Endodermal cell (in vitro differentiated cells): ENCODE data around the gene VPS39. TPM values are rescaled to one million over a fixed set of nuclear protein-coding genes. Genes with fewer than 3 reads are reported as not detected.
"Not testable (repeated sequence)": the region's sequence is repeated elsewhere in the genome, so short reads cannot be mapped to it uniquely, and the experiment has no call there.

Experiments used
- DNase-seq: peaks from one replicate; pipeline ENCODE4 v3.0.0-alpha.2; 2017
- H3K27ac ChIP-seq: 2 replicates; pipeline ENCODE4 v1.5.1; 2013; ENCODE audit warnings: mild to moderate bottlenecking, low read depth, low read length, moderate library complexity
- H3K27me3 ChIP-seq: 2 replicates; pipeline ENCODE4 v1.6.1; 2013; ENCODE audit warnings: mild to moderate bottlenecking, low read length, moderate library complexity; ENCODE audit not compliant: insufficient read depth, control insufficient read depth, poor library complexity, severe bottlenecking
- H3K36me3 ChIP-seq: 2 replicates; pipeline ENCODE4 v1.7.0; 2013; ENCODE audit warnings: mild to moderate bottlenecking, low read length, moderate library complexity; ENCODE audit not compliant: control insufficient read depth, insufficient read depth
- H3K4me1 ChIP-seq: one replicate; pipeline ENCODE4 v1.7.0; 2013; ENCODE audit warnings: low read length; ENCODE audit not compliant: control insufficient read depth, insufficient read depth
- H3K4me3 ChIP-seq: 2 replicates; pipeline ENCODE4 v1.5.1; 2013; ENCODE audit warnings: mild to moderate bottlenecking, low read length, moderate library complexity
- H3K9ac ChIP-seq: 2 replicates; pipeline ENCODE4 v1.6.1; 2013; ENCODE audit warnings: mild to moderate bottlenecking, low read length, moderate library complexity; ENCODE audit not compliant: poor library complexity, severe bottlenecking; ENCODE audit errors: extremely low read depth
- H3K9me3 ChIP-seq: 2 replicates; pipeline ENCODE4 v1.6.1; 2013; ENCODE audit warnings: mild to moderate bottlenecking, low read length, moderate library complexity; ENCODE audit not compliant: control insufficient read depth
- H3K27ac Mint-ChIP-seq: 2 replicates; pipeline ENCODE4 v1.8.0; 2020; ENCODE audit warnings: mixed read lengths
- H3K27me3 Mint-ChIP-seq: 2 replicates; pipeline ENCODE4 v1.8.0; 2021; ENCODE audit warnings: mild to moderate bottlenecking, mixed read lengths; ENCODE audit not compliant: insufficient read depth
- H3K36me3 Mint-ChIP-seq: 2 replicates; pipeline ENCODE4 v1.8.0; 2020; ENCODE audit warnings: low read depth, mixed read lengths
- H3K4me1 Mint-ChIP-seq: 2 replicates; pipeline ENCODE4 v1.8.0; 2020; ENCODE audit warnings: mixed read lengths
- H3K4me3 Mint-ChIP-seq: 2 replicates; pipeline ENCODE4 v1.8.0; 2020; ENCODE audit warnings: mild to moderate bottlenecking, moderate library complexity, mixed read lengths
- H3K9me3 Mint-ChIP-seq: 2 replicates; pipeline ENCODE4 v1.8.0; 2020; ENCODE audit warnings: mild to moderate bottlenecking, mixed read lengths
- WGBS, 2 experiments: methylation state at CpG; one replicate each; pipeline versions ENCODE4 v1.1.5 to v1.1.7; 2013; ENCODE audit warnings: missing lambda C conversion rate in 2 of 2, mixed read lengths in 1 of 2; ENCODE audit not compliant: insufficient coverage in 1 of 2, insufficient read length in 1 of 2; 5-methylcytosine and 5-hydroxymethylcytosine counted together
- total RNA-seq, 2 donors: library from RNA; stranded (reverse); fragmentation: NEBNext Ultra II Directional in 1 of 2; extraction: Animal tissue kit (Norgen Biotek cat#: 25700) in 1 of 2; gene quantifications; 2 replicates in 1 of 2; 3 replicates in 1 of 2; pipeline ENCODE4 v1.2.1, GENCODE V29; 2021
- TF ChIP-seq, protein P1 (sequence below): fragments of 200-600 bp; sonication (generic); conservative IDR thresholded peaks from 2 replicates; pipeline ENCODE4 v1.5.0; 2021; ENCODE audit warnings: antibody characterized with exemption, mild to moderate bottlenecking

Gene VPS39
- total RNA-seq, 2 donors from 2014 or later, result 60.4 to 69.8 TPM

DNA sequence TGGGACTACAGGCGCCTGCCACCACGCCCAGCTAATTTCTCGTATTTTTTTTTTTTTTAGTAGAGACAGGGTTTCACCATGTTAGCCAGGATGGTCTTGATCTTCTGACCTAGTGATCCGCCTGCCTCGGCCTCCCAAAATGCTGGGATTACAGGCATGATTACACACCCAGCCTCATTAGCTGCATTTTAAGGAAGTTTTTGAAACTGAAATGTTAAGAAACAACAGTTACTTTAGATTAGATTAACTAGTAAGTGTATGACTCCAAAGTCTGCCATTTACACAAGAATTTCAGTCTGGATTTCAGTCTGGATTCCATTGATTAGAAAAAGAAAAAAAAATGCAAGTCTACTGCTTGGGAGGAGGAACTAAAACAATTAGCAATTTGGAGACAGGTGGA, 24.5 kb upstream of the VPS39 start:
- H3K4me1 ChIP-seq, result no peaks in the 10 kb centered on the region
- H3K27me3 ChIP-seq, result no peaks in the 10 kb centered on the region
- peaks cover 72% of the 10 kb centered on the region for H3K36me3 ChIP-seq
- peak overlapping the region; percentile 23 for H3K27ac Mint-ChIP-seq
- no peak overlapping the region for H3K27ac ChIP-seq
- H3K4me3 Mint-ChIP-seq, result no peak overlapping the region
- no peak for DNase-seq
- TF ChIP-seq, protein P1, sequence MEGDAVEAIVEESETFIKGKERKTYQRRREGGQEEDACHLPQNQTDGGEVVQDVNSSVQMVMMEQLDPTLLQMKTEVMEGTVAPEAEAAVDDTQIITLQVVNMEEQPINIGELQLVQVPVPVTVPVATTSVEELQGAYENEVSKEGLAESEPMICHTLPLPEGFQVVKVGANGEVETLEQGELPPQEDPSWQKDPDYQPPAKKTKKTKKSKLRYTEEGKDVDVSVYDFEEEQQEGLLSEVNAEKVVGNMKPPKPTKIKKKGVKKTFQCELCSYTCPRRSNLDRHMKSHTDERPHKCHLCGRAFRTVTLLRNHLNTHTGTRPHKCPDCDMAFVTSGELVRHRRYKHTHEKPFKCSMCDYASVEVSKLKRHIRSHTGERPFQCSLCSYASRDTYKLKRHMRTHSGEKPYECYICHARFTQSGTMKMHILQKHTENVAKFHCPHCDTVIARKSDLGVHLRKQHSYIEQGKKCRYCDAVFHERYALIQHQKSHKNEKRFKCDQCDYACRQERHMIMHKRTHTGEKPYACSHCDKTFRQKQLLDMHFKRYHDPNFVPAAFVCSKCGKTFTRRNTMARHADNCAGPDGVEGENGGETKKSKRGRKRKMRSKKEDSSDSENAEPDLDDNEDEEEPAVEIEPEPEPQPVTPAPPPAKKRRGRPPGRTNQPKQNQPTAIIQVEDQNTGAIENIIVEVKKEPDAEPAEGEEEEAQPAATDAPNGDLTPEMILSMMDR, result no peak
- no peak overlapping the region for H3K9ac ChIP-seq
- no peaks in the 10 kb centered on the region for H3K9me3 Mint-ChIP-seq
- H3K4me1 Mint-ChIP-seq, result peaks cover 3% of the 10 kb centered on the region
- H3K9me3 ChIP-seq, result no peaks in the 10 kb centered on the region
- H3K36me3 Mint-ChIP-seq, result peaks cover 72% of the 10 kb centered on the region
- WGBS, 2 experiments, result 49 to 76% methylated on average over 3 to 5 of the region's 5 CpGs
- H3K27me3 Mint-ChIP-seq, result no peaks in the 10 kb centered on the region
- H3K4me3 ChIP-seq, result no peak overlapping the region

DNA sequence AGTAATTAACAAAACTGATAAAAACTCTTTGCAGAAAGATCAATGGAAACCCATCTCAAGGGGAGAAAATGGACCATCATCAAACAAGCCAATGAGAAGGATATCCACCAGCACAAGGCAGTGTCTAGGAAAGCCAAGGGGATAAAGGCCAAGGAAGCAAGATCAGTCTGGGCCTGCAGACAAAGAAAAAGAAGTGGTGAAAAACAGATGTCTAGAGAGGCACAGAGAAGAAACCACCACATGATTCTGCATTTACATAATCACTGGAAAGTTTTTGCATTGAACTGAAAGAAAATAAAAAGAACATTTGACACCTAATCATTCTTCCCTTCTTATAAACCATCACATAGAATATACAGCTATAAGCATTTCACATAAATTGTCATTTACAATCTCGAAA, 23.0 kb upstream of the VPS39 start:
- Mint-ChIP-seq H3K36me3 (peaks cover 71% of the 10 kb centered on the region), H3K4me1 (peaks cover 3% of the 10 kb centered on the region), H3K27ac (no peak overlapping the region), H3K4me3 (no peak overlapping the region), H3K27me3 (no peaks in the 10 kb centered on the region), H3K9me3 (no peaks in the 10 kb centered on the region)
- H3K9ac ChIP-seq, result no peak overlapping the region
- peaks cover 72% of the 10 kb centered on the region for H3K36me3 ChIP-seq
- TF ChIP-seq, protein P1, result no peak
- no peaks in the 10 kb centered on the region for H3K27me3 ChIP-seq
- no peak for DNase-seq
- no peaks in the 10 kb centered on the region for H3K4me1 ChIP-seq
- no peak overlapping the region for H3K4me3 ChIP-seq
- WGBS, 2 experiments, result 88 to 100% methylated on average over 1 of the region's 1 CpG
- H3K9me3 ChIP-seq, result no peaks in the 10 kb centered on the region
- no peak overlapping the region for H3K27ac ChIP-seq

DNA sequence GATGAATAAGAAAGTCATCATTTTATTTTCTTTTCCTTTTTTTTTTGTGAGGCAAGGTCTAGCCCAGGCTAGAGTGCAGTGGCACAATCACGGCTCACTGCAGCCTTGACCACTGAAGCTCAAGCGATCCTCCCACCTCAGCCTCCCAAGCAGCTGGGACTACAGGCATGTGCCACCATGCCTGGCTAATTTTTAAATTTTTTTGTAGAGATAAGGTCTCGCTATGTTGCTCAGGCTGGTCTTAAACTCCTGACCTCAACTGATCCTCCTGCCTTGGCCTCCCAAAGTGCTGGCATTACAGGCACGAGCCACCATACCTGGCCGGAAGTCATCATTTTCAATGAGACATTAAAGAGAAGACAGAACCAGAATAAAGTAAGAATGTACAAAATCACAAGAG, 20.9 kb upstream of the VPS39 start:
- H3K9ac ChIP-seq, H3K9me3 Mint-ChIP-seq, H3K27ac ChIP-seq, H3K9me3 ChIP-seq, H3K27me3 ChIP-seq, H3K4me1 ChIP-seq, H3K27ac Mint-ChIP-seq, H3K27me3 Mint-ChIP-seq, H3K4me3 ChIP-seq, H3K4me1 Mint-ChIP-seq, DNase-seq, H3K4me3 Mint-ChIP-seq: not testable (repeated sequence)
- peaks cover 78% of the 10 kb centered on the region for H3K36me3 Mint-ChIP-seq
- 90 to 93% methylated on average over 3 to 5 of the region's 5 CpGs for WGBS, 2 experiments
- H3K36me3 ChIP-seq, result peaks cover 81% of the 10 kb centered on the region

DNA sequence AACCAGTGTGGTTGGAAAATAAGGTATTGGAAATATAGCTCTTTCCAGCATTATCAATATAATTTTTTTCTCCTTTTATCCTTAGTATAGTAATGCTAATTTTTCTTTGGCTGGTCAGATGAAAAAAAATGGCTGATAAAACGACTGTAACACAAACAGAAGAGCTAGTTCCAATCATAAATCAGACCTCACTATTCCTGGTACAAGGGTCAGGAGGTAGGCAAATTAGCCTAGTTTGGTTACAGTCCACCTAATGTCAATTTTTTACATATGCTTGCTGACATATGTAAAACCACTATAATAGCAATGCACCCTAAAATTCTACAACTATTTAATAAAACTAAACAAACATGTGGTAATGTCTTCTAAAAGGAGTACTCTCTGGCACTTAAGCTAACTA, 19.9 kb upstream of the VPS39 start:
- no peak overlapping the region for H3K4me3 ChIP-seq
- H3K9me3 Mint-ChIP-seq, result no peaks in the 10 kb centered on the region
- no peaks in the 10 kb centered on the region for H3K9me3 ChIP-seq
- DNase-seq, result no peak
- TF ChIP-seq, protein P1, result no peak
- H3K9ac ChIP-seq, result no peak overlapping the region
- H3K4me3 Mint-ChIP-seq, result no peak overlapping the region
- H3K27me3 ChIP-seq, result no peaks in the 10 kb centered on the region
- H3K36me3 Mint-ChIP-seq, result peaks cover 78% of the 10 kb centered on the region
- 90% methylated on average over 1 of the region's 1 CpG; no CpG with 5 or more reads in 1 of the 2 experiments for WGBS, 2 experiments
- no peak overlapping the region for H3K27ac Mint-ChIP-seq
- peaks cover 88% of the 10 kb centered on the region for H3K36me3 ChIP-seq
- H3K27me3 Mint-ChIP-seq, result no peaks in the 10 kb centered on the region
- H3K4me1 Mint-ChIP-seq, result no peaks in the 10 kb centered on the region
- H3K4me1 ChIP-seq, result no peaks in the 10 kb centered on the region
- no peak overlapping the region for H3K27ac ChIP-seq
